GM21825 (cell line): ENCODE results near the gene S100P.

Source experiments
- ATAC-seq: cut with Tn5 transposase; IDR thresholded peaks from one replicate; pipeline ENCODE4 v1.9.1; 2021; ENCODE audit warnings: mild to moderate bottlenecking, moderate library complexity; ENCODE audit not compliant: unreplicated experiment

Gene S100P

DNA sequence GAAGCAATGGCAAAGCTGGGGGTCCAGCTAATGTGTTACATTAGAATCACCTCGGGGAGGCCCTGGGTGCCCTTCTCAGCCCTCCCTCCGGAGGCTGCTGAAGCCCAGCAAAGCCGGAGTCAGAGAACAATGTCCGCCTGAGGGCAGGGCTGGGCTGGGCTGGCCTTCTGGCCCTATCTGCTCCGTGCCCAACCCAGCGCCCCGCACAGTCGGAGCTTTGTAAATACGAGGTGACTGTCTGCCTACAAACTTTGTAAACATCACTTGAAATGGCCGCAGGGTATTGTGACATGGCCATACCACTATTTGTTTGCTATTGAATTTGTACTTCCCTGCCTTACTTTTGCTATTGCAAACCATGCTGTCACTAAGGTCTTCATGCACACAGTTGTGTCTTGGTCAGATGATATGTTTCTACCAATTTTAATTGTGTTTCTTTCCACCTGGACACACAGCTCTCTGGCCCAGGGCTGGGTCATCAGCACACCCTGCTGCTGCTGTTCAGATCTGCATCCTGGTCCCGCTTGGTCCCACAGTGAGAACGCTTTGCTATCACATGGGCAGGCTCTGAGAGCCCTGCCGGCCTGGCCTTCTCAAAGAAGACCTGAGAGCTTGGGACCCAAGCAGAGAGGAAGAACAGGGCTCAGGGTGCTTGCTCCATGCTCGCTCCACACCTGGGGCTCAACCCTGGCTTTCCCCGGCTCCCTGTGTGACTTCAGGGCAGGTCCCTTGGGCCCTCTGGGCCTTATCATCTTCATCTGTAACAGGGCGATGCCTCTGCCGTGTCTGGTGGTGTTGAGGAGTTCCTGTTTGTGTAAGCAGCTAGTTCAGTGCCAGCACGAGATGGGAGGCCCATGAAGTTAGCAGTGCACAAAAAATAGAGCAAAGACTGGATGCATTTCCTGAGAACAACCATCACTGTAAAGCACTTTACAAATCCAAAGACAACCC lies 2.3 kb downstream of the S100P start:
- ATAC-seq: no peak

DNA sequence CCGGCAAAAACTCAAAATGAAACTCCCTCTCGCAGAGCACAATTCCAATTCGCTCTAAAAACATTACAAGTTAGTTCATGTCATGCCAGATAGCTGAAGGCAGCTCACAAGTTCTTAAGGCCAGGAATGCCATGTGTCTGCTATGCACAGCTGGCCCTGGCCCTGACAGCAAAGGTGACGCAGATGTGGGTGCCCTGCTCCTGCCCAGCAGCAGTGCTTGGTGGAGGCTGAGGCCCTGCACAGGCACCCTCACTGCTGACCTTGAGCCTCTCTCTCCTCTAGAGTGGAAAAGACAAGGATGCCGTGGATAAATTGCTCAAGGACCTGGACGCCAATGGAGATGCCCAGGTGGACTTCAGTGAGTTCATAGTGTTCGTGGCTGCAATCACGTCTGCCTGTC lies 2.9 kb downstream of the S100P start:
- no peak for ATAC-seq

DNA sequence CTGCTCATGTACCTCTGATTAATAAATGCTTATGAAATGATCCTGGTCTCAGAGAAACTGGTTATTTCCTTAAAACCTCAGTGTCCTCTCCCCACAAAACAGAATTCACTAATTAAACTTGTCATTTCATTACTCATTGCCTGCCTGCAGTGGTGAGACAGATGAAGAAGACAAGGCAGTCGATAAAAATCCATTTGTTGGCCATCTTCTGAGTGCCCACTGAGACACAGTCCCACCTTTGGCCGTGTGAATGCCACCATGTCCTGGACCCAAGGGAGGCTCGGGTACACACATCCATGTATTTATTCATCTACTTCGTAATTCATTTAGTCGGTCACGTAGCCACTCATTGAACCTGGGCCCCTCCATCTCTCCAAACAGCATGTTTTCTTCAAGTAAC lies 3.5 kb downstream of the S100P start:
- no peak for ATAC-seq

DNA sequence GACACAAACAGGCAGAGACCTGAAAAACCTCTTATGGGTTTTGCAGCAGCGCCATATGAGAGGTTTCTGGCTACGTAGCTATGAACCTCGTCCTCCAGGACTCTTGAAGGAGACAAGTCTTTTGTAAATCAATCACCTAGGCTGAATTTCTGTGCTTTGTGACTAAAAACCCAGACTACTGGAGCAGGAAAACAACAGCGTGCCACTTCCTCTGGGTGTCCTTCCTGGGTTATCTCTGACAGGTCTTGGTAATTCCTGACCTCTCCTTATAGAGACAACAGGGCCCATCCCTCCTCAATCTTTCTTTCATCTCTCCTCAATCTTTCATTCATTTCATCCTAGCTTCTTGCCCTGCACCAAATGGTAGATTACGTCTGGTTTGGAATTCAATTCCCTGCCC lies 5.7 kb downstream of the S100P start:
- no peak for ATAC-seq

DNA sequence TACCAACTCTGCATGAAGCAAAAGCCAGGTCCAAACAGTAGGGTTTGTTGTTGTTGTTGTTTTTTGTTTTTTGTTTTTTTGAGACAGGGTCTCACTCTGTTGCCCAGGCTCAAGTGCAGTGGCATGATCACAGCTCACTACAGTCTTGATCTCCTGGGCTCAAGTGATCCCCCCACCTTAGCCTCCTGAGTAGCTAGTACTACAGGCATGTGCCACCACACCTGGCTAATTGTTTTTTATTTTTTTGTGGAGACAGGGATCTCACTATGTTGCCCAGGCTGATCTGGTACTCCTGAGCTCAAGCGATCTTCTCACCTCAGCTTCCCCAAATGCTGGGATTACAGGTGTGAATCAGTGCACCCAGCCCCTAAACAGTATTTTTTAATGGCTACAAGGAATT lies 6.2 kb downstream of the S100P start:
- no peak for ATAC-seq

GRCh38 chr4:6701371-6701770 lies 7.7 kb downstream of the S100P start:
- ATAC-seq: no peak

- no peak for ATAC-seq
Measured at GRCh38 chr4:6702761-6703160, 9.1 kb downstream of the S100P start.

DNA sequence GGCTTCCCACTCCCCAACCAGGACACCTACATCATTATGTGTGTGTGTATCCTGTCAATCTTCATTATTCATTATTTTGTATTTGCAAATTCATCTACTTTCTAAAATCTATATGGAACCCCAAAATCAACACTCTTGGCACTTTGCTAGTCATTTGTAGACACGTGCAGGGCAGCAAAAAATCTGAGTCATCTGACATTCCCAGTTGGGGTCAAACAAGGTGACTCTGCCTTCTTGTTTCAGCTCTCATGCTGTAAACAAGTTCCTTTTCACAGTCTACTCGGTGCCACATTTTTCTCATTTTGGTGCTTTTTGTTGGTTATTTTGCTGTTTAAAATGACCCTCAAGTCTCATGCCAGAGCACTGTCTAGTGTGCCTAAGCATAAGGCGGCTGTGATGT lies 10.1 kb downstream of the S100P start:
- ATAC-seq: no peak

- ATAC-seq: no peak
Measured at GRCh38 chr4:6705646-6706045, 12.0 kb downstream of the S100P start.

DNA sequence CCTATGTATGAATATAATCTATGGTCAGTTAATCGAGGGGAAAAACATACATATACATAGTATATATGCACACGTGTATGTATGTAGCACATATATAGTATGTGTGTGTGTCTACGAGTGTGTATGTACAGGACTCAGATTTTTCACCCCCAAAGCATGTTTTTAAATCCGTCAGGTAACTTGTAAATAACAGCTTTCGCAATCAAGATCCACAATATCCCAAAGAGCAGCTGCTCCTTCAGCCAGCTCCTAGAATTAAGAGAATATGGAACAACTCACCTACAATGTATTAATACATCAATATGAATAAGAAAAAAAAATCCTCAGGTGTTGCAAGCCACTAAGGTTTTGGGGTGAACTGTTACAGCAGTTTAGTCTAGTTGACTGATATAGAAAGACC lies 12.5 kb downstream of the S100P start:
- ATAC-seq: no peak

DNA sequence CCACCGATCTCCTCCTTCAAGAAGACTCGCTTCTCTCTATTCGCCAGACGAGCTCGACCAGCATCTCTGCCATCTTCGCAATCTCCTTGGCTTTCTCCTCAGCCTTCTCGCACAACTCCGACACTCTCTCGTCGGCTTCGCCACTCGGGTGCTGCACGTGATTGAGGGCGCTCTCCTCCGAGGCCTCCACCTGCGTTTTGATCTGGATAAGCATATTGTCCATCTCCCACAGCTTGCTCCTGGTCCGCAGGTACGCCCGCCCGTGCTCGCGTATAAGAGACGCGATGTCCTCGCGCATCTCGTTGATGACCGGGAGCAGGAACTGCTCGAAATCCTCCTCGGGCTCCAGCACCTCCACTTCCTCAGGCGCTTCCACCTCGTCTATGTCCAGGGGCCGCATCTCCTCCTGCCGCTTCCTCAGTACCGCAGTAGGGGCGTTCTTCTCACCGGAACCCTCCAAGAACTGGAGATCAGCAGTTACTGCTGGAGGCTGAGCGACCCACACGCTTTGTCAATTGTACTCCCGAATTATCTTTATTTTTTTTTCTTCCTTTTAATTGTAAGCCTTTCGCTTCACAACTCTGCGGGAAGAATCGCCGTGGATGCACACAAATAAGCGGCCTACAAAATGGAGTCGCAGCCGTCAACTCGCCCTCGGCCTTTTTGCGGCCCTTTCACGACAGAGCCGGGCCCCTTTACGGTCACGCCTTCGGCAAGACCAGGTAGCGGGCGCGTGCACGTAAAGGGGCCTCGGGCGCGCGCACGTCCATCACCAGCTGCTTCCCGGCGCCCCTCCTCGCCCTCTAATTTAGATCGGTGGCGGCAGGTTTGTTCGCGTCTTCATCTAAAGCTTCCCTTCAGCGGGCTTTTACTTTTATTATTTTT lies 15.8 kb downstream of the S100P start, which contains the start of gene MRFAP1L1:
Gene MRFAP1L1 (minus strand): TSS at position 636 of the 885 bp plus-strand sequence. CDS start 236 bp downstream, at position 400.
- ATAC-seq: peak; percentile 76

DNA sequence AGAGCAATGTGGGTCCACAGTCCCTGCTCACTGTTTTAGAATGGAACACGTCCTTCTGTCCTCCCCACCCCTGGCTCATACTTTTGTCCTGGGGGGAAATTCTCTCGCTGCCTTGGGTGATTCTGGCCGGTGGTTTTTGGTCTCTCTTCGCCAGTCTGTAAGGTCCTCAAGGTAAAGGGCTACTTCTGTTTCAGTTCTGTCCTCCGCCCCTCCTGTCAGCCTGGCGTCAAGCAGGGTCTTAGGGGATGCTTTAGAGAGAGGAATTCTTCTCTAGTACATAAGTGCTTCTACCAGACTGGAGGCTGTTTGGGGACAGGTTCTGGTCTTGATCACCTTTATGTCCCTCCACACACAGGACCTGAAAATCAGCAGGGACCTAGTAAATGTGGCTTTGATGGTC lies 16.6 kb downstream of the S100P start:
- ATAC-seq: no peak

GRCh38 chr4:6710996-6711395 lies 17.3 kb downstream of the S100P start:
- no peak for ATAC-seq

GRCh38 chr4:6714954-6715353 lies 21.3 kb downstream of the S100P start:
- ATAC-seq: no peak

DNA sequence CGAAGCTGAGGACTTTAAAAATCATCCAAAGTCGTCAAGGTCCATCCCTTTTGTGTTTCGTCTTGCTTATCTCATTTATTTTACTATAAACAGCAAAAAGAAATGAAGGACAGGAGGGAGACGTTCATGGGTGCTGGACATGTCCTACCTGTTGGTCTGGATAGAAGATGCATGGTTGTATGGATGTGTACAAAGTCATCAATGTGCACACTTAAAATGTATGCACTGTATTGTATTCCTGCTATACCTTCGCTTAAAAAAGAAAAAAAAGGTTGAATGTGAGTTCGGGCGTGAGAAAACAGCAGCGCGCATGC lies 22.0 kb downstream of the S100P start:
- ATAC-seq: no peak

GRCh38 chr4:6716018-6716911 lies 22.6 kb downstream of the S100P start, which contains the start of gene BLOC1S4:
Gene BLOC1S4, plus strand, starts transcription at chr4:6716174. Its CDS starts 36 bp downstream, at chr4:6716210.
- peak; percentile 80 for ATAC-seq

GRCh38 chr4:6716958-6717655 lies 23.4 kb downstream of the S100P start:
- no peak for ATAC-seq

- no peak for ATAC-seq
Measured at GRCh38 chr4:6718932-6719610, 25.4 kb downstream of the S100P start.

DNA sequence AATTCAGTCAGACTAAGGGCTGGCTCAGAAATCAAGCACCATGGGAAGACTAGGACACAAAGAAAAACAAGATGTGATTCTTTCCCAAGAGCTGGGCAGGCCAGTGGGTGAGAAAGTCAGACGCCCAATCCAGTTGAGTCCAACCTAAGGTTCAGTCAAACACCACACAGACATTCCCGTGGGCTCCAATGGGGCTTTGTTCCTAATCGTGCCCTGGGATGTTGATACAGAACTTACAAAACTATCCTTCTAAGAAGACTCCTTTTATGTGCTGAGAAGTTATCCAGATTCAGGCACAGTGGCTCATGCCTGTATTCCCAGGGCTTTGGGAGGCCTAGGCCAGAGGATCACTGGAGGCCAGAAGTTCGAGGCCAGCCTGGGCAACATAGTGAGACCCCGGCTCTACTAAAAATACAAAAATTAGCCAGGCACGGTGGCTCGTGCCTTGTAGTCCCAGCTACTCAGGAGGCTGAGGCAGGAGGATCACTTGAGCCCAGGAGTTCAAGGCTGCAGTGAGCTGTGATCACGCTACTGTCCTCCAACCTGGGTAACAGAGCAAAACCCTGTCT lies 26.0 kb downstream of the S100P start:
- ATAC-seq: no peak
